Stimulated activated CD8-positive, alpha-beta memory T cell treated with anti-CD3 and anti-CD28 coated beads, Interleukin-4, amount 100 ng/mL, for 4 hours (primary cell): ENCODE data around the gene MEP1B.
"Not testable (repeated sequence)": the region's sequence is repeated elsewhere in the genome, so short reads cannot be mapped to it uniquely, and the experiment has no call there.

ENCODE experiments used
- DNase-seq, 2 donors: peaks; one replicate each; pipeline ENCODE4 v3.0.0-alpha.2; 2020; ENCODE audit warnings: low read depth in 2 of 2, low spot score in 1 of 2

Gene MEP1B

DNA sequence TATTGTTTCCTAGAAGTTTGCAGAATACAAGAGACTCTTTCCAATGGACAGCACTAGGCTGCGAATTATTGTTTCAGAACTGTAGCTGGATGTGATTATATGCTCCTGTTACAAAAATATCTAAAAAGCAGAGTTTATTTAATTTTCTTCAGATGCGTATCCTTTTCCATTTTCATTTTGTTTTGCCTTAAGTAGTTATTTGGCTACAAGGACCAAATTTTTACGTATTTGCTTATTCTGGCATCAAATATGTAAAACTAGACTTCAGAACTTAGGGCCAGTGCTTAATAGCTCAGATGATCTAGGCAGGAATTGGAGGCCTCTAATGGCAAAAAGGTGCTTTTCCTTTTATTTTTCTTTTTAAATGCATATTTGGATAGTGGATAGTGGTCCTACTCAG is 18.7 kb downstream of the MEP1B start:
- DNase-seq = no peak

- DNase-seq = no peak
Measured at GRCh38 chr18:32209685-32210445, 20.0 kb downstream of the MEP1B start.

DNA sequence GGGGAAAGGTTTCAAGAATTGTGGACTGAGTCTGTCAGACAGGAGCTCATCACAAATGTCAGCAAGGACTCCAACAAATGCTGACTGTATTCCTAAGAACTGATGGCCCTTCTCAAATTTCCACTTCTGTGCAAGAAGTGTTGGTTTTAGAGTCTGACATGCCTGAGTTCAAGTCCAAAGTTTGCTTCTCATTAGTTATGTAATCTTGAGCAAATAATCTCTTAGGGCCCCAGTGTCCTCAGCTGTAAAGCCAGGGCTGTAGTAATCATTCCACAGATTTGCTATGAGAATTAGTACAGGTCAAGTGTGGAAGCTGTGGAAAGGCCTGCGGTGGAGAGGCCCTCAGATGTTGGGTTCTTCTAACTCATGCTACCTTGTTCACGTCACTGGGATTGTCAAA is 23.9 kb downstream of the MEP1B start:
- DNase-seq = no peak

DNA sequence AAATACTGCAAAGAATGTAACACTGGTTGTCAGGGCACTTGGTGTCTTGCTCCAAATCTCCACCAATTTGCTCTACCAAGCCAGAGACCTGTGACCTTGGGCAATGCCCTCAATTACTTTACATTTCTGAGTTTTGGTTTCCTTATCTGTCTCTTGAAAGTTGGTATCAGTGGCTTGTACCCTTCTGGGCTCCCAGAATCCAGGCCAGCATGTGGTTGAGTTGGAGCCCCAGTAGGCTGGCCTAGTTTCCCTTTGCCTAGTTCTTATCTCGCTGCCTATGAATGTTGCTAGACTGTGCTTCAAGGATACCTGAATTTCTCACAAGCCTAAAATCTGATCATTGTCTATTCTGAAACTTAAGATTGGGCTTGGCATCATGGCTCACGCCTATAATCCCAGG is 26.6 kb downstream of the MEP1B start:
- no peak for DNase-seq

DNA sequence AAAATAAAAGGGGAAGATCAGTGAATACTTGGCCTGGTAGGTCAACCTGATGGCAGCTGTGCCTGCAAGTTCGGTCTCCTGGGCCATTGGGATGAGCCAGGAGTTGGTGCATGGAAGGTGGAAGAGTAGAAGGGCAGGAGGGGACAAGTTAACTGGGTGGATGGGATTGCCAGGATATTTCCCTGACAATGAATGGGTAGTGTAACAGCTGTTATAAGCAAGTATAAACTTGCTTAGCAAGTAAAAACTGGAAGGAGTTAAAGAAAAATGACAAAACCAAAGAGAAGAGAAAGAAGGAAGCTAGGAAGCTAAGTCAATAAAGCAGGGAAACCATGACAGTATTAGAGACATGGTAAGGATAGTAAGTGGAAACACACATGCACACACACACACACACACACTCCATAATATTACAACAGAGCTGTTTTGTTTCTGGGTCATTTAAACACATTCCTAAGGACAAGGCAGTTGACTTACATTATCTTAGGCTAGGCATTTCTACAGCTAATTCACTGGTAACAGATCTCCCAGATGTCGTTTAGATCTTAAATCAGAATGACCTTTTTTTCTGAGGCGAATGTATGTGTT is 29.7 kb downstream of the MEP1B start:
- DNase-seq = no peak

GRCh38 chr18:32233348-32233747 is 43.5 kb downstream of the MEP1B start:
- DNase-seq = not testable (repeated sequence)

DNA sequence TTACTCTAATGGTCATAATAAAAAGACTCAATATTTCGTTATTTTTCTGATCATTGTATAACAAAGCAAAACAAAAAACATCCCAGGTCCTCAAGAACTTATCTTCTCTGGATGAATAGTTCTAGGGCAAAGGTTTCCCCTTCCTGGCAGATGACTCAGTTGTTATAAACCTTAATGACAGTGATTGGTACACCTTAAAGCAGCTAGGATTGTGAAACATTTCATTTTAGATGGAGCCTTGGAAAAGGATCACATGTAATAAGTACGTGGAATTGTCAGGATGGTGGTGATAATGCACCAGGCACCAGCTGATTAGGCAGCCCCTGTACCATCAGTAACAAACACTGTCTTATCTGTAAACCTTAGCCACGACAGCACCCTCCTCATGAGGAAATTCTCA is 47.2 kb downstream of the MEP1B start:
- no peak for DNase-seq

DNA sequence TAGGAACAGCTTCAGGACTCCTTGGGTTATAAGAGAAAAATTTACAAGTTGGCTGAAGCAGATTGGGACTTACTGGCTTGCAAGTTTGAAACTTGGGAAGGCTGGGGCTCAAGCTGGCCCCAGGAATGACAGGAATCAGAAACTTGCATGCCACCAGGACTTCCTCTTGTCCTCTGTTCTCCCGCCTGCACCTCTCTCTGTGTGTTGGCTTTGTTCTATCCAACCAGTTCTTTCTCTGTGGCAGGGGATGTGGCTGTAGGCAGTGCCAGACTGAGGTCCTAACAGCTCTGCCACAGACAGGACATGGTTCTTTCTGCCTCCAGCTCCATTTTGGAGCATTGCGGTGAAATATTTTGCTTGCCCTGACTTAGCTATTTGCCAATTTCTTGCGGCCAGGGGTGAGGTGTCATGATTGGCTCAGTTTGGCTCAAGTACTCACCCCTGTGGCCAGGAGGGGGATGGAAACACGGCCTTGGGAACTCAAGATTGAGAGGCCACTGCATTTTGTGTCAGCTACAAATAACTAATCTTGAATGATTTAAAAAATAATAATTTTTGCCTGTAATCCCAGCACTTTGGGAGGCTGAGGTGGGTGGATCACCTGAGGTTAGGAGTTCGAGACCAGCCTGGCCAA is 48.9 kb downstream of the MEP1B start:
- no peak for DNase-seq

- DNase-seq = no peak
Measured at GRCh38 chr18:32242395-32242794, 52.6 kb downstream of the MEP1B start.

GRCh38 chr18:32243358-32243757 is 53.5 kb downstream of the MEP1B start:
- no peak for DNase-seq

DNA sequence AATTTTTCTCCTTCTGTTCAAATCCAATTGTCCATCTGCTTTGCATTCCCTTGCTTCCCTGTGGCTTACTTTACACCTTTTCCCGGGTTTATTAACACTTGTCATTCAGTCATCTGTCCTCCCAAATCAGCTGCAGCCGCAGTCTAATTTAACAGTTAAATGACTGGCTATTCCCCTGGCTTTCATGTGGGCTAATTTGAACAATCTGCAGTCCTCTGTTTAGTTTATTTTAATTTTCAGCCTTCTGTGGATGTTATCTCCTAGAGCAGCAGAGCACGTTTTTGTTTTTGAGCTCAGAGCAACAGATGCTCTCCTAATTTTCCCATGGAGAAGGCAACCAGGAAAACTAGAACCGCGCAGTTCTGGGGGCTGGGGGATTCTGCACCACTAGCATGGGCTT is 55.0 kb downstream of the MEP1B start:
- DNase-seq = no peak

GRCh38 chr18:32249147-32249929 is 59.5 kb downstream of the MEP1B start:
- no peak for DNase-seq

GRCh38 chr18:32251466-32251865 is 61.6 kb downstream of the MEP1B start:
- DNase-seq = no peak

- no peak for DNase-seq
Measured at GRCh38 chr18:32252141-32252860, 62.5 kb downstream of the MEP1B start.

GRCh38 chr18:32255570-32255969 is 65.7 kb downstream of the MEP1B start:
- DNase-seq = no peak

- DNase-seq = no peak
Measured at GRCh38 chr18:32257084-32257785, 67.4 kb downstream of the MEP1B start.

DNA sequence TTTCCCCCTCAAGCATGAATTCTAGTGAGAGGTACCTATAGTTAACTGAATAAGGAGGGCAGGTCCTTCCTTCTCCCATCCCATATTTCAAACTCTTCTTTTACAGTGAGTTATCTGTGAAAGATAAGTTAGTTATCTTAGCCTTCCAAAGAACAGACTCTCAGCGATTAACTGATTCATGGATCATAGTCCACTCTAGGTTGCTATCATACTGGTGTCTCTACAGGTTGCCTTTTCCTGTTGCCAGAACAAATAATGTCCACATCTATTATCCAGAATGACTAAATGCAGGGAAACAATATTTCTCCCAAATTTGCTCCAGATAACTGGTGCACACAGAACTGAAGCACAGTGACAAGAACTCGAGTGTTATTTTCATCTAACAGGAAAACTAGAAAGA is 68.3 kb downstream of the MEP1B start:
- no peak for DNase-seq

DNA sequence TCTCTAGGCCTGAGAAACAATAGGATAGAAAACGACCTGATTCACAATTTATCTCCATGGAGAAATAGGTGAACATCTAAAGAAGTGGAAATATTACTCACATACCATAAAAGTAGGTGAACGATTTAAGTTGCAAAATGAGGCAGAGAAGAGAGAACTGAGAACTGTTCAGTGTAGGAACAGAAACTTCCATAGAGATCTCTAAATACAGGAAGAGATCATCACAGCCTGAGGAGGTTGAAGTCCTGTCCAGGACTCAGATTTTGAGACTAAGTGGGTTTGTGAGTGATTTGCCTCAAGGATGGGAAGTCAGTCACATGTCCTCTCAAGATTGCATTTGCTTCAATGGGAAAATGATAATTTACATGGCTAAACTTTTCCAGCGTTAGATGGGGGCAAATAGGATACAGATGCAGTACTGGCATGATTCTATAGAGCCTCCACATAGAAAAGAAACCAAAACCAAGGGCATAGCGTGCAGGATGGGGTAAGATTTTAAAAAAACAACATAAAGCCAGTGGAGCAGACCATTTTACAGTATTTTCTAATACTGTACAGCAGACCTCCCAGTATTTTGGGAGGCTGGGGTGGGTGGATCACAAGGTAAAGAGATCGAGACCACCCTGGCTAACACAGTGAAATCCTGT is 68.8 kb downstream of the MEP1B start:
- no peak for DNase-seq

- DNase-seq = no peak
Measured at GRCh38 chr18:32259553-32259952, 69.7 kb downstream of the MEP1B start.

DNA sequence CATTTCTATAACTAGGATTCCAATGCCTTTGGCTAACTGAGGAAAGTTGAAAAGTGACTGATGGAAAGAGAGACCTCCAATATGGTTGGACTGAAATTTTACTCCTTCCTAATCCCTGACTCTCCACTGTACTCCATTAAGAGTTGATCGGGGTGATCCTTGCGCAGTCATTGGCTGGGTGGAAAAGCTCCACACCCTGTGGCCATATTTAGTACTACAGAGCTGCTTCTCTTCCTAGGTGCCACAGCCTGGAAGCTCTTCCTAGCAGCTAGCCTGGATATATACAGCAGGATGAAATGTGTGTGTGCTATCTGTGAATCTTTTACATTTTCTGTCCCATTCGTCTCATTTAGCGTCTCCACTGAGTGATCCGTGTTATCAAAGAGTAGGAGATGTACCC is 71.2 kb downstream of the MEP1B start:
- DNase-seq = no peak
